CD4-positive, alpha-beta T cell treated with Interleukin-4 for 4 hours (primary cell): ENCODE results near the gene COL27A1.
"Not testable (repeated sequence)": the region's sequence is repeated elsewhere in the genome, so short reads cannot be mapped to it uniquely, and the experiment has no call there.

Experiments
- DNase-seq: peaks from one replicate; pipeline ENCODE4 v3.0.0-alpha.2; 2020

COL27A1 gene

GRCh38 chr9:114329625-114330022 is 174.3 kb downstream of the COL27A1 start, which contains the start of gene ORM2:
ORM2 (plus strand) TSS chr9:114329869; CDS start chr9:114329905, 36 bp downstream.
- not testable (repeated sequence) for DNase-seq

GRCh38 chr9:114330636-114331035 is 175.3 kb downstream of the COL27A1 start:
- no peak for DNase-seq

- not testable (repeated sequence) for DNase-seq
These were observed 176.2 kb downstream of the COL27A1 start for GRCh38 chr9:114331229-114332195.

GRCh38 chr9:114332474-114333040 is 177.2 kb downstream of the COL27A1 start:
- DNase-seq: not testable (repeated sequence)

- not testable (repeated sequence) for DNase-seq
These were observed 178.4 kb downstream of the COL27A1 start for GRCh38 chr9:114333718-114334117.

- no peak for DNase-seq
These were observed 179.2 kb downstream of the COL27A1 start for GRCh38 chr9:114334490-114334889.

- no peak for DNase-seq
These were observed 180.4 kb downstream of the COL27A1 start for GRCh38 chr9:114335745-114336144.

GRCh38 chr9:114336157-114336556 is 180.8 kb downstream of the COL27A1 start:
- DNase-seq: no peak

GRCh38 chr9:114336699-114337395 is 181.5 kb downstream of the COL27A1 start:
- no peak for DNase-seq

- DNase-seq: no peak
These were observed 182.8 kb downstream of the COL27A1 start for GRCh38 chr9:114338187-114338586.

- DNase-seq: peak; percentile 46
These were observed 184.0 kb downstream of the COL27A1 start for GRCh38 chr9:114339130-114339908.

- DNase-seq: no peak
These were observed 186.0 kb downstream of the COL27A1 start for GRCh38 chr9:114341152-114341830.

- DNase-seq: no peak
These were observed 186.7 kb downstream of the COL27A1 start for GRCh38 chr9:114341991-114342390.

GRCh38 chr9:114342755-114343440 is 187.6 kb downstream of the COL27A1 start:
- DNase-seq: no peak

GRCh38 chr9:114343471-114344187 is 188.3 kb downstream of the COL27A1 start:
- DNase-seq: no peak

- DNase-seq: no peak
These were observed 188.8 kb downstream of the COL27A1 start for GRCh38 chr9:114344188-114344566.

- DNase-seq: no peak
These were observed 189.4 kb downstream of the COL27A1 start for GRCh38 chr9:114344692-114345091.

- DNase-seq: no peak
These were observed 190.2 kb downstream of the COL27A1 start for GRCh38 chr9:114345493-114346065.

GRCh38 chr9:114346146-114346545 is 190.8 kb downstream of the COL27A1 start:
- DNase-seq: no peak

GRCh38 chr9:114347675-114348074 is 192.3 kb downstream of the COL27A1 start:
- DNase-seq: no peak
